ENCODE results near the gene CKAP5.

CKAP5 gene

DNA sequence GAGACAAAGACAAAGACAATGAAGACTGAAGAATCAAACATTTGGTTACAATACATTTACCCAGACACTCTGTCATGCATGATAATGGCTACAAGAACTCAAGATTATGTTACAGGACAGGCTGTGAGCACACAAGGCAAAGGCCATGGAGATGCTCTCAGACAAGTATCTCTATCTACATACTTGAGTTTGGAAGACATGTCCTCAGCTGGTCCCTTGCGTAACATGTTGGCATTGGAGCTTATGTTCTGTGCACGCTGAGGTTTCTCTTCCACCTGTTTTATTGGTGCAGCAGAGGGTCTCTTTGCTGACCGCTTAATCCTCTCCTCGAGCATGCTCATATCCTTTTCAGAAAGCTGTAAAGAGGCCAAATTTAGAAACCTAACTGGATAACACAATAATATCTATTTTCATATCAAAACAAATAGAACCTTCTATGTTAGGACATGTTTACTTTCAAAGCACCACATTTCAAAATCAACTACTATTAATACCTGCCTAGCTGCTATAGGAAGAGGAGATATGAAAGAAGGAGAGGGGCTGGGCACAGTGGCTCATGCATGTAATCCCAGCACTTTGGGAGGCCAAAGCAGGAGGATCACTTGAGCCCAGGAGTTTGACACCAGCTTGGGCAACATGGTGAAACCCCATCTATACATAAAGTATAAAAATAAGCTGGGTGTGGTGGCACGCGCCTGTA, 85.5 kb downstream of the CKAP5 start:
- Histone ChIP-seq H3K9ac (ENCODE audit: low read length) (no peak overlapping the region), H3K36me3 (ENCODE audit: control insufficient read depth, insufficient read depth, low read length) (peaks cover 13% of the 10 kb centered on the region), H3K27me3 (ENCODE audit: control insufficient read depth, insufficient read depth, low read length) (no peaks in the 10 kb centered on the region), H3K4me1 (ENCODE audit: control insufficient read depth, insufficient read depth, low read length) (no peaks in the 10 kb centered on the region), H3K9me3 (ENCODE audit: control insufficient read depth, low read length) (no peaks in the 10 kb centered on the region), H3K4me3 (ENCODE audit: low read length) (no peak overlapping the region)

DNA sequence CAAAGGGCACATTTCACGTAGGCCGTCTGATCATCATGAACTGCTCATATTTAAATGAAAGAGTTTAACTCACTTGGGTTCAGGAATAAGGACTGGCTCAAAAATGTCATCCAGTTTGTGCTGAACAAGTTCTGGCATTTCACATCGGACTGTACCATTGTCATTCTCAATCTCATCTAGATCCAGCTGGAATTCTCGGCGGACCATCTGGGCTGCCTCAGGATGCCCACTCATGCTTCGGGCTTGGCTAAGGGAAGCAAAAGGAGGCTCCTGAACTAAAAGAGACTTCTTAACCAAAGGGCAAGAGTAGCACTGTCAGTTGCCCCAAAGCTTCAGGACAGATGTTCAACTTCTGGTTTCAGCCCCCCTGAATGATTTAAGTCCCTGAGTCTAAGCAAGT, 86.9 kb downstream of the CKAP5 start:
- H3K4me3 ChIP-seq (ENCODE audit: low read length): no peak overlapping the region
- H3K36me3 ChIP-seq (ENCODE audit: control insufficient read depth, insufficient read depth, low read length): peaks cover 13% of the 10 kb centered on the region
- no peaks in the 10 kb centered on the region for H3K4me1 ChIP-seq (ENCODE audit: control insufficient read depth, insufficient read depth, low read length)
- H3K9me3 ChIP-seq (ENCODE audit: control insufficient read depth, low read length): no peaks in the 10 kb centered on the region
- H3K9ac ChIP-seq (ENCODE audit: low read length): no peak overlapping the region
- no peaks in the 10 kb centered on the region for H3K27me3 ChIP-seq (ENCODE audit: control insufficient read depth, insufficient read depth, low read length)

DNA sequence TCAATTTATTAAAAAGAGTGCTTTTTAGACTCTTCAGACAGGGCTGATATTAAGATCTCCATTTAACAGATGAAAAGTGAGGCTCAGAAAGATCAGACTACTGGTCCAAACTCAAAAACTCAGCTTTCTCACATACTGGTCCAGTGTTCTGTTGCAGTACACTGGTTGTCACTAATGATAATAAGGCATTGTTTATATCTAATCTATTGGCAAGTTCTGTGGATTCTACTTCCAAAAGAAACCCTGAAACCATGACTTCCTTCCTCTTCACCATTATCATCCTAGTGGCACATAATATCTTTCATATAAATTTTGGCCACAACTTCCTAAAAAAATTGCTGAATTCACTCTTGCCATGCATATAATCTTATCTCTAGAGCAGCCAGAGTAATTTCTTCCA, 90.1 kb downstream of the CKAP5 start:
- Histone ChIP-seq H3K9me3 (ENCODE audit: control insufficient read depth, low read length) (no peaks in the 10 kb centered on the region), H3K9ac (ENCODE audit: low read length) (no peak overlapping the region), H3K27me3 (ENCODE audit: control insufficient read depth, insufficient read depth, low read length) (no peaks in the 10 kb centered on the region), H3K4me3 (ENCODE audit: low read length) (no peak overlapping the region), H3K36me3 (ENCODE audit: control insufficient read depth, insufficient read depth, low read length) (peaks cover 7% of the 10 kb centered on the region), H3K4me1 (ENCODE audit: control insufficient read depth, insufficient read depth, low read length) (no peaks in the 10 kb centered on the region)

DNA sequence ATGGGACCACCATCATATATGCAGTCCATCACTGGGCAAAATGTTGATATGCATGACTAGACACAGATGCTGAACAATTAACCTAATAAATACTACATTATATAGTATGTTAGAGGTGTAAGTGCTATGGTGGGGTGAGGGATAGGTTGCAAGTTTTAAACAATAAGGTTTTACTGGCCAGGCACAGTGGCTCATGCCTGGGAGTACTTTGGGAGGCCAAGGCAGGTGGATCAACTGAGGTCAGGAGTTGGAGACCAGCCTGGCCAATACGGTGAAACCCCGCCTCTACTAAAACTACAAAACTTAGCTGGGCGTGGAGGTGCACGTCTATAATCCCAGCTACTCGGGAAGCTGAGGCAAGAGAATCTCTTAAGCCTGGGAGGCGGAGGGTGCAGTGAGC, 98.9 kb downstream of the CKAP5 start:
- Histone ChIP-seq H3K4me3 (ENCODE audit: low read length) (no peak overlapping the region), H3K36me3 (ENCODE audit: control insufficient read depth, insufficient read depth, low read length) (peaks cover 11% of the 10 kb centered on the region), H3K27me3 (ENCODE audit: control insufficient read depth, insufficient read depth, low read length) (no peaks in the 10 kb centered on the region), H3K9ac (ENCODE audit: low read length) (no peak overlapping the region), H3K9me3 (ENCODE audit: control insufficient read depth, low read length) (no peaks in the 10 kb centered on the region), H3K4me1 (ENCODE audit: control insufficient read depth, insufficient read depth, low read length) (no peaks in the 10 kb centered on the region)

DNA sequence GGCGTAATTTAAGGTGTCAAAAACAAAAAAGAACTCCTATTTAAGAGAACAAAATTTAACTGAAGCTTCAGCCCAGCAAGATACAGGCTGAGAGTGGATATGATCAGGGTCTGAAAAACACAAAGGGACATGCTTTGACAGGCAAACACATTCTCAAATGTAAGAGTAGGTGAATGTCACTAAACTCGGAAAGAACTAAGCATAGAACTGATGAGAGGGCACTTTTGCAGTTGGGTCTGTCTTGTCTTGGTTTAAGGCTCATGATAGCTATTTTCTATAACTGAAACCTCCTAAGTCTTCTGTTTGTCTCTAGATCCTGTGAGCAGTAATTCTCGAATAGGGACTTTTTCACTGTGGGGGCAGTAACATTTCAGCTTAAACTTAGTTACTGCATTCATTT, 100.1 kb downstream of the CKAP5 start:
- H3K36me3 ChIP-seq (ENCODE audit: control insufficient read depth, insufficient read depth, low read length): peaks cover 11% of the 10 kb centered on the region

DNA sequence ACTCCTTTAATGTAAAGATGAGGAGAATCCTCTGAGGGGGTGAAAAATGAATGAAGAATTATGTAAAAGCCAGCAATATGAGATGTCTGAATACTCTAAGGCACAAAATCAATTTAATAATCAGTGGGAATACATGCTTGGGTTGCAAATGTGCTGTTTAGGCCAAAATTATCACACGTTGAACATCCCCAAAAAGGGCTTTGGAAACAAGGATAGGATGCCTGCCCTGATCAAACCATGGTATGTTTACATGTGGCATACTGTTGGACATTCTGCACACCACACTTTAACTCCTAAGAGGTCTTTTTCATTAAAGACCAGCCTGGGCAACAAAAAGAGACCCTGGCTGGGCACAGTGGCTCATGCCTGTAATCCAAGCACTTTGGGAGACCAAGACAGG, 100.8 kb downstream of the CKAP5 start:
- Histone ChIP-seq H3K9ac (ENCODE audit: low read length) (no peak overlapping the region), H3K27me3 (ENCODE audit: control insufficient read depth, insufficient read depth, low read length) (no peaks in the 10 kb centered on the region), H3K36me3 (ENCODE audit: control insufficient read depth, insufficient read depth, low read length) (peaks cover 11% of the 10 kb centered on the region), H3K9me3 (ENCODE audit: control insufficient read depth, low read length) (no peaks in the 10 kb centered on the region), H3K4me1 (ENCODE audit: control insufficient read depth, insufficient read depth, low read length) (no peaks in the 10 kb centered on the region), H3K4me3 (ENCODE audit: low read length) (no peak overlapping the region)

More for the DNA sequence above, 100.1 kb downstream of the CKAP5 start:
- H3K27me3 ChIP-seq (ENCODE audit: control insufficient read depth, insufficient read depth, low read length): no peaks in the 10 kb centered on the region
- H3K9me3 ChIP-seq (ENCODE audit: control insufficient read depth, low read length): no peaks in the 10 kb centered on the region
- H3K4me3 ChIP-seq (ENCODE audit: low read length): no peak overlapping the region
- H3K9ac ChIP-seq (ENCODE audit: low read length): no peak overlapping the region
- no peaks in the 10 kb centered on the region for H3K4me1 ChIP-seq (ENCODE audit: control insufficient read depth, insufficient read depth, low read length)

DNA sequence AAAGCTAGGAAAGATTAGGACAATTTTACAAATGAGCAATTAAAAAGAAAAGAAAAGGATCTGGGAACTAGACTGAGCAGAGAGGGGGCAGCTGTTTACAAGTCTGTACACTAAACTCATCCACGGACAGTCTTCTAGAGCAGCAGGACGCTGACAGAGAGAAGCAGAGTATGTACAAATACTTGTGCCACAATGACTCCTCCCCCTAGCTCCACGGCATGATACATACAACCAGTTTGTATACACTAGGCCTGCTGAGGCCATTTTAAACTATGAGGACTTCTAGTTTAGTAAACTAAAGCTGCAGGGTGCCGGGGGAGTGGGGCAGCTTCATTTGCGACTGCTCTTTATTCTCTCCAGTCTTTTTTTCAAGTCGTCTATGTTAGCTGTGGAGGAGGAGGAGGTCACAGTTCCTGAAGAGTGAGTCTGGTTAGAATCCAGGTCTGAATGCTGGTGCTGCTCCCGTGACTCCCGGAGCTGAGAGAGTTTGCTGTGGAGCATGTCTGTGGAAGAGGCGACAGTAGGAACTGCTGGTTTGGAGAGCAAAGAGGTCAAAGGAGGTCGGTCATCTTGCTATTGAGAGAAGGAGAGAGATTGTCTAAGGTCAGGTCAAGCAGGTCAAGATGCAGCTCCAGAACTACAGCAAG, 102.3 kb downstream of the CKAP5 start:
- no peak overlapping the region for H3K4me3 ChIP-seq (ENCODE audit: low read length)
- no peaks in the 10 kb centered on the region for H3K27me3 ChIP-seq (ENCODE audit: control insufficient read depth, insufficient read depth, low read length)
- no peaks in the 10 kb centered on the region for H3K4me1 ChIP-seq (ENCODE audit: control insufficient read depth, insufficient read depth, low read length)
- H3K36me3 ChIP-seq (ENCODE audit: control insufficient read depth, insufficient read depth, low read length): peaks cover 11% of the 10 kb centered on the region
- H3K9ac ChIP-seq (ENCODE audit: low read length): no peak overlapping the region
- H3K9me3 ChIP-seq (ENCODE audit: control insufficient read depth, low read length): no peaks in the 10 kb centered on the region

DNA sequence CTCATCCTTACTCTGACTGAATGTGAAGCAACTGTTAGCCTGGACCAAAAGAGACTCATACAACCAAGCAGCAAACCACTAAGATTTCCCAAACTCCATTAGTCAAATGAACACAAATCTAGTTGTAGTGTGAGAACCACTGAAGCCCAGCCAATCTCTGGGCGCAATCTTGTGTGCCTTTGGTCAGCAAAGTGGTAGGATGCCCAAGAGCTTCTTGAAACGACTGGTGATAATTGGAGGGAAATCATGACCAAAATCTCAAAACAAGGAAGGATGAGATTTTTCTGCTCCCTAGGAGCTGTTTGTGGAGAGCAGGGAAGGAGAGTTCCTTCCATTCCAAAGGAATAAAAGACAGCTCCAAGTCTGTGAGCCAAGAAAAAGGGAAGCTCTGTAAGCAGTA, 103.0 kb downstream of the CKAP5 start:
- Histone ChIP-seq H3K4me1 (ENCODE audit: control insufficient read depth, insufficient read depth, low read length) (no peaks in the 10 kb centered on the region), H3K27me3 (ENCODE audit: control insufficient read depth, insufficient read depth, low read length) (no peaks in the 10 kb centered on the region), H3K36me3 (ENCODE audit: control insufficient read depth, insufficient read depth, low read length) (peaks cover 9% of the 10 kb centered on the region), H3K9ac (ENCODE audit: low read length) (no peak overlapping the region), H3K4me3 (ENCODE audit: low read length) (no peak overlapping the region), H3K9me3 (ENCODE audit: control insufficient read depth, low read length) (no peaks in the 10 kb centered on the region)

DNA sequence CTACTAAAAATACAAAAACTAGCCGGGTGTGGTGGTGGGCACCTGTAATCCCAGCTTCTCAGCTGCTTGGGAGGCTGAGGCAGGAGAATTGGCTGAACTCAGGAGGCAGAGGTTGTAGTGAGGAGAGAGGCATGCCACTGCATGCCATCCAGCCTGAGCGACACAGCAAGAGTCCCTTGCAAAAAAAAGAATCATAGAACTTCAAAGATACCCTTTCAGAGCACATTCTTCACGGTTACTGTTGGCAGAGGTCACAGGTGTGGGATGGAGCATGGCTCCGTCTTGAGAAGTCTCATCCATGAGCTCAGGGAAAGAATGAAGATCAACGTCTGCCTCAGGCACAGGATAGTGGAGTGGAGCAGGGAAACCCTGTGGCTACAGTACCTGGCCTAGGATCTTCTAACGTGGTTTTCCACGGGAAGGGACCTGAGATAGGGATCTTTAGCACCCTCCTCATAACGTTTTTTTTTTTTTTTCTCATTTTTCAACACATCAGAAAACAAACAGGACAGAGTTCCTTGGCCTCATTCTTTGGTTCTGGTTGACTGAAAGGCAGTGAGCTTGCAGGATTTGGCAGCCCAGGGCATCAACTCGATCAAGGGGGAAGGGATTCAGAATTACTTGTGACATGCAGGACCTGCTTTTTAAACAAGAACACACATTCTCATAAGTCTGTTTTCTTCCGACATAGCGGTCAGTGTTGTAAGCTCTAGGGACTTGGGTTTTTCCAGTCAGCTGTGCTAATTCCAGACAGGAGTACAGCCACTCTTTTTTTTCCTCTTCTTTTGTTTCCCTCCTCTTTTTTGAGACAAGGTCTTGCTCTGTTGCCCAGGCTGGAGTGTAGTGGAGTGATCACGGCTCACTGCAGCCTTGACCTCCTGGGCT, 104.2 kb downstream of the CKAP5 start:
- H3K36me3 ChIP-seq (ENCODE audit: control insufficient read depth, insufficient read depth, low read length): peaks cover 8% of the 10 kb centered on the region
- H3K9ac ChIP-seq (ENCODE audit: low read length): no peak overlapping the region
- H3K9me3 ChIP-seq (ENCODE audit: control insufficient read depth, low read length): no peaks in the 10 kb centered on the region
- H3K4me3 ChIP-seq (ENCODE audit: low read length): no peak overlapping the region
- H3K27me3 ChIP-seq (ENCODE audit: control insufficient read depth, insufficient read depth, low read length): no peaks in the 10 kb centered on the region
- H3K4me1 ChIP-seq (ENCODE audit: control insufficient read depth, insufficient read depth, low read length): no peaks in the 10 kb centered on the region

DNA sequence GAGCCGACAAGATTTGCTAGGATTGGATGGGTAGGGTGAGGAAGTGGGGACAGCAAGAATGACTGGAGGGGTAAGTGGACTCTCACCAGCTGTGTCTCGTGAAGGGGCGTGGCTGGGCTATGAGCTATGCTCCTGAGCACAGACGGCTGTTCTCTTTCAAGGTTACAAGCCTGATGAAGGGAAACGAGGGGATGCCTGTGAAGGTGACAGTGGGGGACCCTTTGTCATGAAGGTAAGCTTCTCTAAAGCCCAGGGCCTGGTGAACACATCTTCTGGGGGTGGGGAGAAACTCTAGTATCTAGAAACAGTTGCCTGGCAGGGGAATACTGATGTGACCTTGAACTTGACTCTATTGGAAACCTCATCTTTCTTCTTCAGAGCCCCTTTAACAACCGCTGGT, 107.2 kb downstream of the CKAP5 start:
- Histone ChIP-seq H3K4me1 (ENCODE audit: control insufficient read depth, insufficient read depth, low read length) (no peaks in the 10 kb centered on the region), H3K36me3 (ENCODE audit: control insufficient read depth, insufficient read depth, low read length) (peaks cover 8% of the 10 kb centered on the region), H3K4me3 (ENCODE audit: low read length) (no peak overlapping the region), H3K9me3 (ENCODE audit: control insufficient read depth, low read length) (no peaks in the 10 kb centered on the region), H3K27me3 (ENCODE audit: control insufficient read depth, insufficient read depth, low read length) (no peaks in the 10 kb centered on the region), H3K9ac (ENCODE audit: low read length) (no peak overlapping the region)

DNA sequence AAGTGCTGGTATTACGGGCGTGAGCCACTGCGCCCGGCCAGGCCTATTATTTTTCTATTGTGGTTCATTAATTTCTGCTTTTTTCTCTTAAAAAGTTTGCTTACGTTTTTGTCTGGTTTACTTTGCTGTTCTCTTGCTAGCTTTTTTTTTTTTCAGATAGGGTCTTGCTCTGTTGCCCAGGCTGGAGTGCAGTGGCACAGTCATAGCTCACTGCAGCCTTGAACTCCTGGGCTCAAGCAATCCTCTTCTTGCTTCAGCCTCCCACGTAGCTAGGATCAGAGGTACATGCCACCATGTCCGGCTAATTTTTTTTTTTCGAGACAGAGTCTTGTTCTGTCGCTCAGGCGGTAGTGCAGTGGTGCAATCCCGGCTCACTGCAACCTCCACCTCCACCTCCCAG, 108.4 kb downstream of the CKAP5 start:
- Histone ChIP-seq H3K36me3 (ENCODE audit: control insufficient read depth, insufficient read depth, low read length) (peaks cover 2% of the 10 kb centered on the region), H3K9ac (ENCODE audit: low read length) (no peak overlapping the region), H3K4me1 (ENCODE audit: control insufficient read depth, insufficient read depth, low read length) (no peaks in the 10 kb centered on the region), H3K27me3 (ENCODE audit: control insufficient read depth, insufficient read depth, low read length) (no peaks in the 10 kb centered on the region), H3K4me3 (ENCODE audit: low read length) (no peak overlapping the region), H3K9me3 (ENCODE audit: control insufficient read depth, low read length) (no peaks in the 10 kb centered on the region)

DNA sequence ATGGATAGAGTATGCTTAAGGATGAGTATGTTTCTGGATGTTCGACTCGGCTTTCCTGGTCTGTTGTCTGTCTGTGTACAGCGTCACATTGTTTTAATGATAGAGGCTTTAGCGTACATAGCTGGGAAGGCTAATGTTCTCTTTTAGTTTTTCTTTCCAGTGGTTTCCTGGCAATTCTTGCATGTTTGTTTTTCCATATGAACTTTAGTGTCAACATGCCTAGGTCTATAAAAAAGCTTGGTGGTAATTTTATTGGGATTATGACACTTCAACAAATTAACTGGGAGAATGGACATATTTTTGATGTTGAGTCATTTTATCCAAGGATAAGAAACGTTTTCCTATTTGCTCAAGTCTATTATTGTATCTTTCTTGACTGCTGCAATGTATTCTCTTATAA, 109.5 kb downstream of the CKAP5 start:
- H3K4me1 ChIP-seq (ENCODE audit: control insufficient read depth, insufficient read depth, low read length): no peaks in the 10 kb centered on the region
- no peak overlapping the region for H3K4me3 ChIP-seq (ENCODE audit: low read length)
- no peaks in the 10 kb centered on the region for H3K36me3 ChIP-seq (ENCODE audit: control insufficient read depth, insufficient read depth, low read length)
- H3K27me3 ChIP-seq (ENCODE audit: control insufficient read depth, insufficient read depth, low read length): no peaks in the 10 kb centered on the region
- no peak overlapping the region for H3K9ac ChIP-seq (ENCODE audit: low read length)
- no peaks in the 10 kb centered on the region for H3K9me3 ChIP-seq (ENCODE audit: control insufficient read depth, low read length)
